GM15510 (cell line): Measurements from ENCODE around the gene CCDC142.

Source experiments
- POLR2A ChIP-seq: IDR thresholded peaks from 3 replicates; pipeline ENCODE4 v1.6.1; 2011; ENCODE audit warnings: borderline replicate concordance; ENCODE audit not compliant: insufficient read length; ENCODE audit errors: extremely low read depth

Gene CCDC142

DNA sequence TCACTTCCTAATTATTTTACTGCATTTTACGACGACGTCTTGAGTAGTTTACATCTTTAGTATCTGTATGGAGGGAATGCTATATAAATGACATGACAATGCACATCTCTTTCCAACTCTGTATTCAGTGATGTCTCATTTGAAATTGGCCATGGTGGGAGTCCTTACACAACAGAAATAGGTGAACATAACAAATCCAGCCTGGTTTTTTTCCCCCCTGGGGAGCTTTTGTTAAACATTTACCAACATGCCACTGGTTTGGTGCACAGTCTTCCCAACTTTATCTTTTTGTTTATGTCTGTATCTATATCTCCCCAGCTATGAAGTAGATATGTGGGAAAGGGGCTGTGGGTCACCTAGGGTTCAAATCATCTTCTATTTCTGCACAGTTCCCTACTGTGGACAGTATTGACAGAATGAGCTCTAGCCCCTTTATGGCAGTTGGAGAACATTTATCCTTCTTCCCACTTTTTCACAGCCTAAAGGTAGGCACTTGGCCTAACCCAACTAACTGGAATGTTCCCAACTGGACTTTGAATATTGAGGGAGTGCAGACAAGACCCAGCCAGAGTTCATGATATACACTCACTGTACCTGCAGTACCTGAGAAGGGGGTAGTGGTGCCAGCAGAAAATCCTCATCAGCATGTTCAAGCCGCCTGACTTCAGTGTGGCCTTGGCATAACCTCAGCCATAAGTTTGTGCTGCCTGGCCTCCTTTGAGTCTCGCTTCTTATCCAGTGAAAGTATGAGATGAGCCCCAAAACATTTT is 35.4 kb downstream of the CCDC142 start:
- TF ChIP-seq POLR2A: no peak

DNA sequence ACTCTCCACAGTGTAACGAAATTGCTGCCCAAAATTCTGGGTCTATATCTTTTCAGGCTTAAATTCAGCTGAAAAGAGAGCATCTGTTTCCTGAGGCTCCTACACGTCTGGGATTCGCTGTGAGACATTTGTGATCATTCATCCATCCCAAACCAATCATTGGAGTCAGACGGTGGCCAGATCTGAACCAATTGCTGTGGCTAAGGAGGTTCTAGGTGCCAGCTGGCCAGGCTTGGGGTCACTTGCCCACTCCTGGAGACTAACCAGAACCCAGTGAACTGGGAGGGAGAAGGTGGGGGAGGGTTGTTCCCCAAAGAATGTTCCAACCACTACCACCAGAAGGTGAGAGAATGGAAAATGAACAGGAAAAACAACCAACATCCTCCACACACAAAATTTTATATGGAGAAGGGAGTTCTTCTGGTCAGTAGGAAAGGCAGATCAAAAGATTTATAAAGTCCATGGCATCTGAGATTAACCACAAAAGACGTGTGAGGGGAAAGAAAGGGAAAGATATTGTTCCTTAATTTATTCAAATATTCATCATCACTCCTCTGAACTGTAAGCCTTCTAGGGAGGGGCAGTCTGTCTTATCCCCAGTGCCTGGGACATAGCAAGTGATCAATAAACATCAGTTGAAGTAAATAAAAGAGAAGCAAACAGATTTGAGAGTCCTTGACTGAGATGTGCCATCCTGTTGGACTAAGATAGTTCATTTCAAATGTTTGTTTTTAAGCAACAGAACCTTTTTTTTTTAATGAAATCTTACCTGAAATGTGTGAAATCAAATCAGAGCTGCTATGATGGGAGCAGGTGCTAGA is 38.1 kb downstream of the CCDC142 start:
- TF ChIP-seq POLR2A: no peak

DNA sequence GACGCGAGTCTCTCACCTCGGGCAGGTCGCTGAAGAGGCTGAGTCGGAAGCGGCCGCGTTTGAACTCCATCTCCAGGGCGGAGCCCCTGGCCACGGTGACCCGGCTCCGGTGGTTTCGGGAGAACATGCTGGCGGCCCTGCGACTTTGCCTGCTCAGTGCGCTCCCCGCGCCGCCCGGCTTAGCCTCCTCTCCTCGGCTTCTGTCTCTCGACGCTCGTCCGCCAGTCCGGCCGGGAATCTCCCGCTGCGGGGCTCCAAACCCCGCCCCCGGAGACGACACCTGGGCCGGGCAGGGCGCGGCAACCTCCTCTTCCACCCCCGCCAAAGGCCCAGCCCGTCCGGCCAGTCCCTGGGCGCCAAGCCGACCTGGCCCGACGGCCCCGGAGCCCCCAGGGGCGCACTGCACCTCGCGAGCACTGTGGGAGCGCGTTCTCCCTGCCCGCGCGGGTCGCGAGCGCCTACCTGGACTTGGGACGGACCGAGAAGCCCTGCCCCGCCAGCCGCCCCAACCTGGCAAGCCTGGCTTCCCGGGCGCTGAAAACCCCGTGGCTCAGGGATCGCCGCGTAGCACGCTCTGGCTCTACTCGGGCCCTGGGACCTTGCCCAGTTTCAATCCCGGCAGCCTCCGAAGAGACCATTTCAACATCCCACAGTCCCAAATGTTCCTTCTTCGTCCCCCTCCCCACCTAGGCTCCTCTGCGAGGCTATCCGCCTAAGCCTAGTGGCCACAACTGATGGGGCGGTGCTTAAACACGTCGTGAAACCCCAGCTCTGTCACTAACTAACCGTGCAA is 40.9 kb downstream of the CCDC142 start, which contains the start of gene RTKN:
Gene RTKN, minus strand, starts transcription at position 248 of the 793 bp plus-strand sequence. Its CDS starts 121 bp downstream, at position 127.
- TF ChIP-seq POLR2A: peak; percentile 35

- no peak for TF ChIP-seq POLR2A
Measured at GRCh38 chr2:74441170-74441689, 41.6 kb downstream of the CCDC142 start.

DNA sequence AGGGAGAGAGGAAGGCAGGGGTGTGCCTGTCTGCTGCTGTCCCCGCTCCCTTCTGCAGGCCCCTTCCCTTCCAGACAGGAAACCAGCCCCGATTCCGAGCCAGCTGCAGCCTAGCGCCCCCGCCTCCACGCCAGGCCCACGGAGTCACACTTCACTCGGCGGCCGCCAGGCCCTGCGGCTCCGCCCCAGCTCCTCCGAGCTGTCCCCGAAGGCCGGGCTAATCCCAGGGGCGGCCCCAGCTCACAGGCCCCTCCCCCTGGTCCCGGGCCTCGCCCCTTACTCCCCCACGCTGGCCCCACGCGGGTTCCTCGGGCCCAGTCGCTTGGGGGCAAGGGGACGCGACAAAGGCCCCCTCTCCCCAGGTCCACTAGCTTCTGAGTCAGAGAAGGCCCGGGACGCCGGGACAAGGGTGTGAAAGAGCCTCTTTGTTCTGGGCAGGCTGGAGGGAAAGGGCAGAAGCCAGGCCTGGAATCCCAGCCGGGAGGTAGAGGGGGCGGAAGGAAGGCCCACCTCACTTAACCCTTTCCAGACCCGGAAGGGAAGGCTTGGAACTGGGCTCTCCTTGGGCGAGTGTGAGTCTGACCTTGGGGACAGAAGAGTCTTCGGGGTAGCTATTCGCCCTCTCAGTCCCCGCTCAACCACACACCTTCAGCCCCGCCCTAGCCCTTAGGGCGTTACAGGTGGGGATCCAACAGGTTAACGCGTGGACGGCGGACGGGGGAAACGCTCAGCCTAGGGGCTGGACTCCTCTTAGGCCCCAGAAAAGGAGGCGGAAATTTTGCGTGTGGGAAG is 42.2 kb downstream of the CCDC142 start:
- peak; percentile 52 for TF ChIP-seq POLR2A

GRCh38 chr2:74439803-74440377 is 42.9 kb downstream of the CCDC142 start:
- TF ChIP-seq POLR2A: no peak

GRCh38 chr2:74439373-74439772 is 43.4 kb downstream of the CCDC142 start:
- no peak for TF ChIP-seq POLR2A

DNA sequence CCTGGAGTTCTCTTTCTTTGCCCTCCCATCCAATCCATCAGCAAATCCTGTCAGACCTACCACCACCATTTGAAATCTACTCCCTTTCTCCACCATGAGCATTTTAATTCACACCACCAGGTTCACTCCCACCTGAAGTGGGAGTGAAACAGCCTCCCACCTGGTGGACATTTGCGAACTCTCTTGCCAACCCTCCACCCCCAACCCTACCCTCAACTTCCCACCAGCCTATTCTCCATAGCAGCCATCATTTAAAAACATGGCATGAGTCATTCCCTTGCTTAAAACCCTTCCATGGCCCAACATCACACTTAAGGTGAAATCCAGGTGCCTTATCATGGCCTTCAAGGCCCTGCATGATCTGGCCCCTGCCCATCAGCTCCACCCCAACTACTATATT is 44.5 kb downstream of the CCDC142 start:
- no peak for TF ChIP-seq POLR2A

DNA sequence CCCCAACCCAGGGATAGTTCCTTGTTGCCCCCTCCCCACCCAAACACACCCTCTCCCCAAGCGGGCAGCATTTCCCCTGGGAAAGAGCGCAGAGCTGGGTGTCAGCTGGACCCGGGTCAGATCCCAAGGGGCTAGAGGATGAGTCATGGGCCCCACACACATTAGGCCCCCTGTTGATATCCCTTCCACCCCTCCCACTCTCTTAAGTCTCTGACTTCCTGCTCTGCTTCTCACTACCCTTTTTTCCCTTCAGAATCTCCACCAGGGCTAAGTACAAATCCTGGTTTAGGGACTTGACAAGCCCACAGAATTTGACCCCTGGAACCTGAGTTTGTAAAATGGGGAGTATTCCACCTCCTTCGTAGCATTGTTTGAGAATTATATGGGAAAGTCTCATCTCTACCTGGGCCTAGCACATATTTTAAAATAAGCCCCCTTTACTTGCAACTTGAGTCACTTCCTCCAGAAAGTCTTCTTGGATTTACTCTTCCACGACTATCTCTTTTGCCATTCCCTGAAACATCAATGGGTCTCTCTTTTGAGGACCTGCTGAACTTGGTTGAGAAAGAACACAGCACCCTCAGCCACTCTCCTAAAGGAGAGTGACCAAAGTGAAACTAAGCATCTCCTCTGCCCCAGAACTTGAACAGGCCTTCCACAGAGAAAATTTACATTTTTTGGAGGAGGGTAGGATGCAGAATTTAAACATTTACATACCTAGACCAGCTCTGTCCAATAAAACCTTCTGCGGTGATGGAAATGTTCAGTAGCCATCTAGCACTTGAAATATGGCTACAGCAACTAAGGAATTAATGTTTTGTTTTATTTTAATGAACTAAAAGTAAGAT is 45.7 kb downstream of the CCDC142 start:
- TF ChIP-seq POLR2A: no peak

GRCh38 chr2:74436111-74436805 is 46.5 kb downstream of the CCDC142 start:
- TF ChIP-seq POLR2A: no peak

GRCh38 chr2:74430502-74430901 is 52.3 kb downstream of the CCDC142 start:
- TF ChIP-seq POLR2A: no peak
